Ecto neural progenitor cell (in vitro differentiated cells): ENCODE results near the gene RALGAPB.
A peak's percentile ranks its signal among the peaks of the same experiment; 100 is the strongest.
"Not testable (repeated sequence)": the region's sequence is repeated elsewhere in the genome, so short reads cannot be mapped to it uniquely, and the experiment has no call there.

Source experiments
- DNase-seq: peaks from one replicate; pipeline ENCODE4 v3.0.0-alpha.2; 2018; ENCODE audit warnings: low spot score

Gene RALGAPB

GRCh38 chr20:38447251-38447661 is 25.4 kb upstream of the RALGAPB start:
- no peak for DNase-seq

- DNase-seq, result no peak
Measured at GRCh38 chr20:38447931-38448675, 24.5 kb upstream of the RALGAPB start.

- no peak for DNase-seq
Measured at GRCh38 chr20:38449046-38449445, 23.6 kb upstream of the RALGAPB start.

GRCh38 chr20:38450412-38450975 is 22.1 kb upstream of the RALGAPB start:
- DNase-seq, result no peak

GRCh38 chr20:38452880-38453624 is 19.6 kb upstream of the RALGAPB start:
- no peak for DNase-seq

- DNase-seq, result no peak
Measured at GRCh38 chr20:38453941-38454340, 18.7 kb upstream of the RALGAPB start.

- no peak for DNase-seq
Measured at GRCh38 chr20:38454556-38455473, 17.8 kb upstream of the RALGAPB start.

GRCh38 chr20:38458314-38458713 is 14.3 kb upstream of the RALGAPB start:
- DNase-seq, result peak; percentile 7

- no peak for DNase-seq
Measured at GRCh38 chr20:38460040-38460623, 12.5 kb upstream of the RALGAPB start.

- DNase-seq, result not testable (repeated sequence)
Measured at GRCh38 chr20:38460631-38461030, 12.0 kb upstream of the RALGAPB start.

- DNase-seq, result not testable (repeated sequence)
Measured at GRCh38 chr20:38461167-38461566, 11.5 kb upstream of the RALGAPB start.

- DNase-seq, result not testable (repeated sequence)
Measured at GRCh38 chr20:38461569-38461968, 11.1 kb upstream of the RALGAPB start.

GRCh38 chr20:38466171-38466570 is 6.5 kb upstream of the RALGAPB start:
- no peak for DNase-seq

GRCh38 chr20:38466983-38467382 is 5.7 kb upstream of the RALGAPB start:
- DNase-seq, result no peak

- DNase-seq, result no peak
Measured at GRCh38 chr20:38471245-38471644, 1.4 kb upstream of the RALGAPB start.

GRCh38 chr20:38471987-38472512 is 593 bp upstream of the RALGAPB start:
- DNase-seq, result no peak

GRCh38 chr20:38473367-38473795 is 738 bp downstream of the RALGAPB start:
- no peak for DNase-seq

- no peak for DNase-seq
Measured at GRCh38 chr20:38477747-38478146, 5.1 kb downstream of the RALGAPB start.

- DNase-seq, result no peak
Measured at GRCh38 chr20:38479596-38479995, 7.0 kb downstream of the RALGAPB start.

- no peak for DNase-seq
Measured at GRCh38 chr20:38485041-38485440, 12.4 kb downstream of the RALGAPB start.

GRCh38 chr20:38489181-38489580 is 16.5 kb downstream of the RALGAPB start:
- no peak for DNase-seq
